ENCODE measurements around the gene MECR.
A peak's percentile ranks its signal among the peaks of the same experiment; 100 is the strongest.

The MECR gene

DNA sequence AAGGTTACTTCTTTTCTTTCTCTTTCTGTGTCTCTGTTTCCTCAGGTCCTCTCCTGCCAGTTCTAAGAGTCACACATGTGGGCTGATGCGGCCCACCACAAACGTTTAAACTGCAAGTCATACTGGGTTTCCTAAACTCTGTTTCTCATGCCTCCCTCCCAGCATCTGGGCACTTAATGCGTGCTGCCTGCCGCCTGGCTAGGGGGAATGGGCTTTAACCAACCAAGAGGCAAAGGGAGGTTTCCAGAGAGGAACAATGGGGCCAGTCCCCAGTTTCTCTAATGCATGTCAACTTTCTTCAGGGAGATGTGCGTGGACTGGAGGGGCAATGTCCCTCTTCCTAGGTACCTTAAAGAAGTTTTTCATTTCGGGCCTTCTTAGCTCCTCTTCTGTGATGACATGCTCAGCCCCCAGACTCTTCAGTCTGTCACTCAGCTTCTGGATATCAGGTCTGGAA lies 29.1 kb downstream of the MECR start:
- no peak for DNase-seq (ENCODE audit: low spot score)

DNA sequence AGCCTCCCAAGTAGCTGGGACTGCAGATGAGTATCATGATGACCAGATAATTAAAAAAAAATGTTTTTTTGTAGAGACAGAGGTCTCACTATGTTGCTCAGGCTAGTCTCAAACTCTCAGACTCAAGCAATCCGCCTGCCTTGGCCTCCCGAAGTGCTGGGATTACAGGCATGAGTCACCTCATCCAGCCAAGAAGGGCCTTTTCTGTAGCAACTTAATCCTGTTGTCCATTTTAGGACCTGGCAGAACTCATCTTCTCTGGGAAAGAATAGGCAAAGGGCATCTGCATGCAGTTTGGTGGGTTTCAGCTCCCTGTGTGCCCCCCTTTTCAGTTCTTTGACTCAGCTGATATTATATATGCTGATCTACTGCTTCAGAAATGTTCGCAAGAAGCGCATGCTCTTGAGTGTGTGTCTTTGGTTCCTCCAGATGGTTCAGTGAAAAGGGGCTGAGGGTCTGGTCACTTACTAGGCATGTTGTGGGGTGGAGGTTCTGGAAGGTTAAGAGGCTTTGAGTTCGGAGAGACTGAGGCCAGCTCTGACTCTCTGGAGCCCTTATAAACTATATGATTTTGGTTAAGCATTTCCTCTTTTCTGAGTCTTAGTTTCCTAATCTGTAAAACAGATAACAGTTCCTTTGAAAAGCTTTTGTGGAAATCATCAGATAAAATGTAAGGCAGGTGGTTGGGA lies 29.7 kb downstream of the MECR start:
- DNase-seq (ENCODE audit: low spot score) = no peak

DNA sequence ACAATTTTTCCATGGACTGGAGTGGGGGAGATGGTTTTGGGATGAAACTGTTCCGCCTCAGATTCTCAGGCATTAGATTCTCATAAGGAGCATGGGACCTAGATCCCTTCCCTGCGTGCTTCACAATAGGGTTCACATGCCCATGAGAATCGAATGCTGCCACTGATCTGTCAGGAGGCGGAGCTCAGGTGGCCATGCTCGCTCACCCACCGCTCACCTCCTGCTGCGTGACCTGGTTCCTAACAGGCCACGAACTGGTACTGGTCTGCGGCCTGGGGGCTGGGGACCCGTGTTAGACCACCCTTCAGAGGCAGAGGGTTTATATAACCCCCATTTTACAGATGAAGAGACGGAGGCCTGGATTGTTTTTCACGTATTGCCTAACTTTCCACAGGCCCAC lies 32.7 kb downstream of the MECR start:
- DNase-seq (ENCODE audit: low spot score) = no peak

DNA sequence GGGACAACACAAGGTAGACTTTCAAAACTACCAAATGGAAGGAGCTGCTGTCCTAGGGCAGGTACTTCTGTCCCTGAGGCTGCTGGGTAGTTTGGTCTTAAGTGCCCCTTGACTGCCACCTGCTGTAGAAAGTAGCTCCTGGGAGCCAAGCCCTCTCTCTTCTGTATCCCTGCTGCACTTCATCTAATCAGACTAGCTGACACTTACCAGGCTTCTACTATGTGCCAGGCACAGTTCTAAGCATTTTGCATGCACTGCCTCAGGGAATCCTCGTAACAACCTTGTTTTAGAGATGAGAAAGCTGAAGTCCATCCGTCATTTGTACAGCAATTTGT lies 33.2 kb downstream of the MECR start:
- DNase-seq (ENCODE audit: low spot score) = peak; percentile 66

DNA sequence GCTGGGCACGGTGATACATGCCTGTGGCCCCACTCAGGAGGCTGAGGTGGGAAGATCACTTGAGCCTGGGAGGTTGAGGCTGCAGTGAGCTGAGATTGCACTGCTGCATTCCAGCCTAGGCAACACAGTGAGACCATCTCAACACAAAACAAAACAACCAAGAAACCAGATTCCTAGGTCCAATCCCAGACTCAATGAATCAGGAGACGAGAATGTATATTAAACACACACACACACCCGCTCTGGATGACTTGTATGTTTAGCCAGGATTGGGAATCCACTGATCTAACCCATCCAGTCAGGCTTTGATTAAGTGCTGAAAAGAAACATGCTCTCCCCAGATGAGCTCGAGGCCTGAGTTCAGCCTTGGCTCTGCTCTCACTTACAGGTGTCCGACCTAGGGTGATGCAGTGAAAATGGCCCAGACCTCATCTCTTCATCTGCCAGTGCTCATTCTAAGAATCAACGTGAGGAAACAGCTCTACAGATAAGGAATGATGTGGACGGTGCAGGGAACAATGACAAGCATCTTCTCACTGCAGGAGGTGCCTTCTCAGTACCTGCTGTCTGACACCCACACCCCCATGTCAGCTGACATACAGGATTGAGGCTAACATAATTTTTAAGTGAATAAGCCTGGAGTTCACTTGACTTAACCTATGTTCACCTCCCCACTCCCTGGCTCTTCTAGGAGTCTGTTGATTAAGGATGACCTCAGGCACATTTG lies 33.7 kb downstream of the MECR start:
- DNase-seq (ENCODE audit: low spot score) = no peak

DNA sequence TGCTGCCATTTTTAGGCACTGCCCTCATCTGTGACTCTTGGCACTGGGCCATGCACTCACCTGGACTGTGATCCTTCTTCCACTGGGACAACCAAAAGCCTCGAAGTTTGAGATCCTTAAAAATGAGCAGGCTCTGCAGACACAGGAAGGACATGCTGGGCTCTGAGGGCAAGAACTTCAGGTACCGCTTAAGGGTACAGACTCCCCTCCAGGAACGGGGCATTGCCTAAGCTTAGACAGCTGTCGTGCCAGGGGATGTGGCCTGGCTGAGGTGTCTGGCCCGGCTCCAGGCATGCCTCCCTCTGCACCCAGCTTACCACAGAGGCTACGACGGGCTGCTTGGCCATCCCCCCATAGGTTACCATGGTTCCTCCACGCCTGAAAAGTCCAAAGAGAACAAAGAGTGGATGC lies 34.8 kb downstream of the MECR start:
- DNase-seq (ENCODE audit: low spot score) = no peak

DNA sequence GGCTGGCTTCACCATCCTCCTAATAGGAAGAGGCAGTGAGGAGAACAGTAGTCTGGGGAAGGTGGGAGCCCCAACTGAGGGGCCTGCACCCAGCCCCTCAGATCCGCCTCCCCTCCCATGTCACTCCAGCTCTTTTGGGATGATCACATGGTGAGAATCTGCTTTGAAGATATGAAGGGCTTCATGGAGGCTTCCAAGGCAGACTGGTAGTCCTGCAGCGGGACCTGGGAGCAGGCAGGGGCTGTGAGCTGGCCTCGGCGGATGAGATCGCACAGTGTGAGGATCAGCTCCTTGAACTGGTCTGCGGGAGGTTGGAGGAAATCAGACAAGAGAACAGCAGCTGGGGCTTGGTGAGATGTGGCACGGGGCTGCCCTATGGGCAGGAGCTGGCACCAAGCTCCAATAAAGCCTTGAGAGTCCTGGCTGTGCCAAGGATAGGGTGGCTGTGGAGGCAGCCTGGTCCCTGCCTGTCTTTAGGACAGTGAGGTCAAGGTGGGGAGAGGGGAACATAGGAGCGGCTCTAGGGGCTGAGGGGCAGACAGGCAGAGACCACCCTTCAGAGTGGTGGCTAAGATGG lies 36.8 kb downstream of the MECR start:
- no peak for DNase-seq (ENCODE audit: low spot score)

DNA sequence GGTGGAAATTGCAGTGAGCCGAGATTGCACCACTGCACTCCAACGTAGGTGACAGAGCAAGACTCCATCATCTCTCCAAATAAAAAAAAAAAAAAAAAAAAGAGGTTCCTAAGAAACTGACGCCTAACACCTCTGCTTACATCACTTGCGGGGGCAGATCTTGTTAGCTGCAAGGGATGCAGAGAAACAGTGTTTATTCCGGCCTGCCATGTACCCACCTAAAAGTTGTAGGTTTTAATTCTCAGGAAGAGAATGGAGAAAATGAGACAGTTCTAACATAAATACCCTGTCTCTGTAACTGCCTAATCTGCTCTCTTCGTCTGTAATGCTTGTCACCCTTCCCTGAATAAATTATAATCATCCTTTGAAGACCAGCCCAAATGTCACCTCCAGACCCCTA lies 40.0 kb downstream of the MECR start:
- no peak for DNase-seq (ENCODE audit: low spot score)

DNA sequence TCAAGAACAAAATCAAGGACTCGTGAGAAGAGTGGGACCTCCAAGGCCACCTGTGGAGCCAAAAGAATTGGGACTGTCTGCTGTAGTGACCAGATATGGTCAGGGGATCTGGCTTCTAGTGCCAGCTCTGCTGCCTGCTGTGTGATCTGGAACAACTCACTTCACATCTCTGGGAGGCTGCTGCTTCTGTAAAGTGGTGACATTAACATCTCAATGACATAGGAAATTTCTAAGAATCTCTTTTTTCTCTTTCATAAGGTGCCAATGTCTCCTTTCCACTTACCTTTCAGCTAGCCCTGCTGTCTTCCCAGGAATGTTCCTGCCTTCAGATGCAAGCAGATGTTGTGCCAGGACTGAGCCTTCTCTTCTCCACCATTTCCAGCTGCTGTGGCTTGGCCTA lies 44.0 kb downstream of the MECR start:
- no peak for DNase-seq (ENCODE audit: low spot score)

DNA sequence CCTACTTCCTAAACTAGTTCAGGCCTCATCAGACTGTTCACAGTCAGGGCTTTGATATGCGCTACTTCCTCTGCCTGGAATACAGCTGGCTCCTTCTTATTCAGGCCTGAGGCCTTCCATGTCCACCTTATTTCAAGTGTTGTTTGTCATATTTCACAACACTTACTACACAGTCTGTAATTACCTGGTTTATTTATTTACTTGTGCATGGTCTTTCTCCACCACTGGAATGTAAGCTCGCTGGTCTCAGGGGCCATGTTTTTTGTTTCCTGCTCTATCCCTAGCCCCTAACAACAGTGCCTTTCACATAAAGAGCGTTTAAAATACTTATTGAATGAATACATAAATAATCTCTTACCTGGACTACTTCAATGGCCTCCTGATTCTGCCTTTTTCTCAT lies 44.5 kb downstream of the MECR start:
- no peak for DNase-seq (ENCODE audit: low spot score)

DNA sequence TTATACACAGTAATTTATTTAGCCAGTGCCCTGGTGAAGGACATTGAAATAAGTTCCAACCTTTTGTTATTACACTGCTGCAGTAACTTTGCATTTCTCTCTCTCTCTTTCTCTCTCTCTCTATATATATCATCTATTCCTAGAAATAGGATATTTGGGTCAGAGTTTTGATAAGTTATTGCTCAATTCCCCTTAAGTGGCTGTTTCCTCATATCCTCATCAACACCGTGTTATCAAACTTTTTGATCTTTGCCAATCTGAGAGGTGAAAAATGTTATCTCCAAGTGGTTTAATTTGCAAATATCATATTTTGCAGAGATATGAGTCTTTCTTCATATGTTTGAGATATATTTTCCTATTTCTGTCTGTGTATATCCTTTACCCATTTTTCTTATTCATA lies 47.4 kb downstream of the MECR start:
- no peak for DNase-seq (ENCODE audit: low spot score)

DNA sequence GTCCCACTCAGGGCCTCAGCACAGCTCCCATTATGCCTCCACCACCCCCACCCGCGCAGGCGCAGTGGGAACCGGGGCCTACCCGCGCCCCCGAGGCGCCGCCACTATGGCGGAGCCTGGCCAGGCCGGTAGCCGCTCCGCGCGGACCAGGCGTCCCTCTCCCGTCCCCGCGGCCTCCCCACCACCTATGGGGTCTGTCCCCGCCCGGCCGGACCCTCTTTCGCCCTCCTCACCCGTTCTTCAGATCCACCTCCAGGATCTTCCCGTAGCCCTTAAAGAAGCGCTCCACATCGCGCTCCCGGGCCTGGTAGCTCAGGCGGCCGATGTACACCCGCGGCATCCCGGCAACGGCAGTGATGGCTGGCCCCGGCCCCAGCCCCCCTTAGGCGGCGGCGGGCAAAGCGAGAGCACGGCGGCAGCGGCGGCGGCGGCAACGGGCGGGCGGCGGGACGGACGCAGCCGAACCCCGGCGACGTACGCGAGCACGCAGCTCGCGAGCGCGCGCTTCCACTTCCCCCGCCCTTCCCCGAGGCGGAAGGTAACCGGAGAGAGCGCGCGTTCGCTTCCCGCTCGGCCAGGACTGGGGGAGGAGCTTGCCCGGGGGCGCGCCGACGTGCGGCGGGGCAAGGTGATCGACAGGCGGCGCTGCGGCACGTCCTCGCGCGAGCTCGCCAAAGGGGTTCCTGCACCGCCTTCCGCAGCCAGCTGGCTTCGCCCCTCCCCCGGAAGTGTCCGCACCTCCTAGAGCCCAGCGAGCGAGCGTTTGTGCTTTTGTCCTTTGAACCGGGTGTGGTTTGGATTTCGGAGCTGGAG lies 49.1 kb downstream of the MECR start, which contains the start of gene SRSF4:
Gene SRSF4, minus strand, starts transcription at position 488 of the 813 bp plus-strand sequence. Its CDS starts 148 bp downstream, at position 340.
- peak; percentile 98 for DNase-seq (ENCODE audit: low spot score)

DNA sequence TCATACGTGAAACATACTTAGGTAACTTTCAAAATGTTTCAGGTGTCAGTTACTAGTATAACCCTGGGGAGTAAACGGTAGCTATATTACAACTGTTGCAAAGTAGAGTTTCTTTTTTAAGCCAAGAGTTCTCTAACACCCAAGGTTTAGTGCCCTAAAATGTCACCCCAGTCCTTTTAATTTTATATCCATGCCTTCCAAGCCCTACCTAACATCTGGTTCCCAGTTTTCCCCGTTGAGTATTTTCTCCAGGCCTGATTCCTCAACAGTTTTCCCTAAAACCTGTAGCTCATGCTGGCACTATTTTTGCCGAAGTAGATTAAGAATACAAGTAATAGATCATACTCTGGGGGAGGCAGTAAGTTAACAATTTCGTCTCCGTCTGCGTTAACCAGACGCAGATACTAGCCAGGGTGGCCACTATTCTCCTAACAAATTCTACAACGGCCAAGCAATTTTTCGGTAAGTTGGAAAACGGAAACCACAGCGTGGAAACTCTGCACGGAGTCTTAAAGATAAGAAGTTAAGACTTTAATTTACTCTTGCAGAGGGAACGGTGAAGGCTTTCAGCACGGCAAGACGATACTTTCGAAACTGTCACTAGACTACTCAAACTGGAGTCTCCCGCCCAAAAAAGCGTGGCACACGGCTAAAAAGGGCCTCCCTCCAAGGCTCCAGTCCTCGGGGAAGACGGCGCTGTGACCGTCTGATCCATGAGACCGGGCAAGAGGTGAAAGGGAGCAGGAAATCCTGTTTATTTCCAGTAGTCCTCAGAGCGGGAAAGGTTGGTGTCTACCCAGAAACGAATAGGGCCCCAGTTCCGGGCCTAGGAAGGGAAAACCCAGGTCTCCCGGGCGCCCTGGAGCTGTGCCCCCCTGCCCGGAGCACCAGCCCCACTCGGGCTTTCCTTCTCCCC lies 50.0 kb downstream of the MECR start:
- no peak for DNase-seq (ENCODE audit: low spot score)

DNA sequence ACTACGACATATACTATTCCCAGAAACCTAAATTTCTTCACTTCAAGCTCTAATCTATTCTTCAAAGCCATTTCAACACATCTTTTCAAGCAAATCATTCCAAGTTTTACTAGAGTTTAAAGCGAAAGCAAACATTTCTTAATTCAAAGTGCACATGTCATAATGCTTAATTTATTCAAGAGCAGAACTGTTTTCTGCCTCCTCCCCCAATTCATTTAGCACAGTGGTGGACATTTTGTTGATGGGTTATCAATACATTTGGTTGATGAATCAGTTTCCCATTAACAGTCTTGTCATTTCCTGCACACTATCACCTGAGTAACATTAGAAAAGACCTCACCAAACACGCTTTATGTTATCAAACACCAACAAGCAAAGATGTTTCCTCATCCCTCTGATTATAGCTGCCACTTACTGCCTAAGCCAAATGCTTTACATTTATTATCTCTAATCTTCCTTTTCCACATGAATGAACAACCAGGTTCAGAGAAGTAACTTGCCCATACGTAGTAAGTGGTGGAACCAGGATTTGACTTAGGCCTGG lies 51.0 kb downstream of the MECR start:
- DNase-seq (ENCODE audit: low spot score) = no peak

DNA sequence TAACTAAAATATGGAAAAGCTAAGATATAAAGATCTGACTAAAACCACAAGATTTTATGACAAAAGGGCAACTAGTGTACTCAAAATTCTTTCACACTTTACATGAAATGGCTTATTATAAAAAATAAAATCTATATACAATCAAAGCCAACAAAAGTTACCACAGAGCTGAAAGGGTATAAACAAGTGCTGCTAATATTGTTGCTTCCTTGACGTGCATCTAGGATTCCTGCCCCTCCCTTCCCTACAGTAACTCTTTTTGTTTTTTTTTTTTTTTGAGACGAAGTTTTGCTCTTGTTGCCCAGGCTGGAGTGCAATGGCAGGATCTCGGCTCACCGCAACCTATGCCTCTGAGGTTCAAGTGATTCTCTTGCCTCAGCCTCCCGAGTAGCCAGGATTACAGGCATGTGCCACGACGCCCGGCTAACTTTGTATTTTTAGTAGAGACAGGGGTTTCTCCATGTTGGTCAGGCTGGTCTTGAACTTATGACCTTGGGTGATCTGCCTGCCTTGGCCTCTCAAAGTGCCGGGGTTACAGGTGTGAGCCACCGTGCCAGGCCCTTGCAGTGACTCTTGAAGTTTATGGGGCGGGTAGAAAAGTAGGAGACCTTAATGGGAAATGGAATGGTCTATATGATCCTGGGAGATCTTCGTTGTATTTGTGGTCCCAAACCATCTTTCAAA lies 53.6 kb downstream of the MECR start:
- DNase-seq (ENCODE audit: low spot score) = no peak

DNA sequence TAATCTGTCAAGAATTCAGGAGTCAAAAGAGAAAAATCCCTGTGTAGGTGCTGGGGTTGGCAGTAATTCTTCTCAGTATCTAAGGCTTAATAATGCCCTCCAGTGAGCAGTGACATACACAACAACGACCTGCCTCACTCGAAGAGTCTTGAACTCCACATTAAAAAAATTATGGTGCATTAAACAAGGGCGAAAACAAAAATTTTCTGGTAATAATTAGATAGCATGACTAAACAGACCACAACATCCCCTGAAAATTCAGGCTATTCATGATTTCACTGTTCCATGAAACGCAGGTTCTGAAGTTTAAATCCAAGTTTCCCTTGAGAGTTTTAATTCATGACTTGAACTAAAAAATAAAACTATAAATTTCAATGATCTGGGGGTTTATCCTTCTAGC lies 54.2 kb downstream of the MECR start:
- no peak for DNase-seq (ENCODE audit: low spot score)

DNA sequence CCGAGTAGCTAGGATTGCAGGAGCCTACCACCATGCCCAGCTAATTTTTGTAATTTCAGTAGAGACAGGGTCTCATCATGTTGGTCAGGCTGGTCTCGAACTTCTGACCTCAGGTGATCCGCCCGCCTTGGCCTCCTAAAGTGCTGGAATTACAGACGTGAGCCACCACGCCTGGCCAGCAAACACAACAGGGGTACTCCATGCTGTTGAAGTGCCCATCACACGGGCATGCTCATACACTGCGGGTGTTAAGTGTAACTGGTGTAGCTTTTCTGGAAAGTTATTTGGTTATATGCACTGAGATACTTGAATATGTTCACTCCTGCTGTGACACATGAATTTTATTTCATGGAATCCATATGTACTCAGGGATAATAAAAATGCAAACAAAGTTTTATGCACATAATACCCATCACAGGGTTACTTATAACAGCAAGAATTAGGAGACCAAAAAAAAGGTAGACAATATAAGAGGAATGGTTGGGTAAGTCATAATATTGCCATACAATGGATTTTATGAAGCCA lies 58.3 kb downstream of the MECR start:
- DNase-seq (ENCODE audit: low spot score) = no peak

DNA sequence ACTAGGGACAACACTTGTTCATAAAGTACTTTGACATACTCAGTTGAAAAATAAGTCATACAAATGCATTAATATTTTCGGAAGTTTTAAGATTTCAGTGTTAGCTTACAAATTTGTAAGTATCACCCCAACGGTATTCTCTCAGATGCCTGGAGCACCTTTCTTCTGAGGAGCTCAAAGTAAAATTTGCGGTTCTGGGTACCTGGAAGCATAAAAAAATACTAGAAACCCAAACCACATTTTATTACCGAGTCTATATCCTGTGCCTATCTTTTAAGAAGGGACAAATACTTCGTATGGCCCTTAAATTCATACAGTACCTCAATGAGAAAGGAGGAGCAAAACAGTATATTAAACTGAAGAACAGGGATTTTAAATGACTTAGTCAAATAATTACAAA lies 59.2 kb downstream of the MECR start:
- no peak for DNase-seq (ENCODE audit: low spot score)

DNA sequence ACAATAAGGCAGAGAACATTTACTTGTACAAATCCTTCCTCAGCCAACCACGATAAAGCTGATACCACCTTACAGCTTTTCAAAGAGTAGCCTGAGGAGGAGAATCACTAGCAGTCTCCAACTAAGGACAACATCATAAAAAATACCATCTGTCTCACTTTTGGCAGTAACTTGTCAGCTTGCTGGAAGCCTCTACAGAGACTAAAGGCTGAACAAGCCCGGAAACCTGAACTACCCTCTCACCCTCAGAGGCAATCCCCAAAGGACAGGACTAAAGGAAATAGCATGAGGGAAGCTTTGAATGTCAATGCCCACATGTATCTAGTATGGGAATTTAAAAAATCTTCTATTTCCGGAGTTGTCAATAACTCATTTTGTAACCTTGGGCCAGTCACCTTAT lies 59.6 kb downstream of the MECR start:
- DNase-seq (ENCODE audit: low spot score) = no peak

DNA sequence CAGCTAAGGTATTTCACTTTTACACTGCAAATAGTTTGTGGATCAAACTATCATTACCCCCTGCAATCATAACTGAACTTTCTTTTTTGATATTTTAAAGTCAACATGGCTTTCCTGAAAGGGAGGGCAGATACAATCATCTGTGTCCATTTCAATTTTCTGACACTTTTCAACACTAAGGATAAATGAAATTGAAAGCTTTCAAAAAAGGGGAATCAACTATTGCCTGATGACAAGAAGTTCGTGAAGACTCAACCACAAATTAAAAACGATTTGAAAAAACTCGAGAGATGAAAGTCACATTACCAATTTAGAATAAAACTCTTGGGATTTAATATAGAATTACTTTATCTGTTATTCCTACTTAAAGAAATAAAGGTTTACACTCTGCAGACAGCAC lies 60.8 kb downstream of the MECR start:
- DNase-seq (ENCODE audit: low spot score) = no peak
